22Rv1 (cell line): Measurements from ENCODE around the gene BPIFB2.

ENCODE experiments used
- CTCF ChIP-seq: fragments of 450-650 bp; IDR thresholded peaks from 2 replicates; pipeline ENCODE4 v1.5.1; 2017; ENCODE audit warnings: mild to moderate bottlenecking
- ZFX ChIP-seq: fragments of 450-650 bp; IDR thresholded peaks from 2 replicates; pipeline ENCODE4 v1.6.1; 2017; ENCODE audit warnings: antibody characterized with exemption, borderline replicate concordance

GRCh38 chr20:32980990-32981389, 26.5 kb upstream of the BPIFB2 start:
- no peak for TF ChIP-seq CTCF
- TF ChIP-seq ZFX, result no peak
